Astrocyte (in vitro differentiated cells and primary cell): ENCODE measurements around the gene ZMYND8. TPM values are rescaled to one million over a fixed set of nuclear protein-coding genes. Genes with fewer than 3 reads are reported as not detected.
"Not testable (repeated sequence)": the region's sequence is repeated elsewhere in the genome, so short reads cannot be mapped to it uniquely, and the experiment has no call there.

Source experiments
- DNase-seq: peaks from one replicate; pipeline ENCODE4 v3.0.0-alpha.2; 2010; ENCODE audit warnings: low read depth
- FAIRE-seq: peaks from 2 replicates; lab custom pipeline; 2011; peaks lifted over from hg19 to GRCh38; lab: Jason Lieb, UNC
- H2AFZ ChIP-seq: 2 replicates; pipeline ENCODE4 v1.6.0; 2012; ENCODE audit warnings: low read depth, low read length, inconsistent platforms
- H3K27ac ChIP-seq: 2 replicates; pipeline ENCODE4 v1.5.1; 2011; ENCODE audit warnings: low read depth, low read length, inconsistent platforms
- H3K27me3 ChIP-seq: 2 replicates; pipeline ENCODE4 v1.6.0; 2011; ENCODE audit warnings: low read length, inconsistent platforms; ENCODE audit not compliant: insufficient read depth
- H3K36me3 ChIP-seq: 2 replicates; pipeline ENCODE4 v1.5.1; 2011; ENCODE audit warnings: low read length, inconsistent platforms; ENCODE audit not compliant: insufficient read depth
- H3K4me1 ChIP-seq: 2 replicates; pipeline ENCODE4 v1.5.1; 2011; ENCODE audit warnings: low read length, inconsistent platforms; ENCODE audit not compliant: insufficient read depth
- H3K4me2 ChIP-seq: 2 replicates; pipeline ENCODE4 v1.6.0; 2012; ENCODE audit warnings: low read length, inconsistent platforms
- H3K4me3 ChIP-seq: 2 replicates; pipeline ENCODE4 v1.5.1; 2011; ENCODE audit warnings: low read depth, mild to moderate bottlenecking, low read length, inconsistent platforms; ENCODE audit not compliant: insufficient read depth
- H3K79me2 ChIP-seq: 2 replicates; pipeline ENCODE4 v1.6.0; 2012; ENCODE audit warnings: mild to moderate bottlenecking, low read length, inconsistent platforms; ENCODE audit not compliant: insufficient read depth
- H3K9ac ChIP-seq: 2 replicates; pipeline ENCODE4 v1.6.0; 2012; ENCODE audit warnings: mild to moderate bottlenecking, low read length, inconsistent platforms
- H3K9me3 ChIP-seq: 2 replicates; pipeline ENCODE4 v1.5.1; 2012; ENCODE audit warnings: low read depth, mild to moderate bottlenecking, low read length, inconsistent platforms; ENCODE audit not compliant: insufficient read depth
- H4K20me1 ChIP-seq: 2 replicates; pipeline ENCODE4 v1.6.0; 2012; ENCODE audit warnings: low read length, inconsistent platforms; ENCODE audit not compliant: insufficient read depth
- H3K27ac Mint-ChIP-seq: one replicate; pipeline ENCODE4 v1.8.0; 2021; ENCODE audit warnings: mild to moderate bottlenecking, mixed read lengths; ENCODE audit not compliant: unreplicated experiment
- H3K27me3 Mint-ChIP-seq: one replicate; pipeline ENCODE4 v1.8.0; 2021; ENCODE audit warnings: low read depth, mixed read lengths; ENCODE audit not compliant: unreplicated experiment
- H3K36me3 Mint-ChIP-seq: one replicate; pipeline ENCODE4 v1.8.0; 2021; ENCODE audit warnings: low read depth, mixed read lengths; ENCODE audit not compliant: unreplicated experiment
- H3K4me1 Mint-ChIP-seq: one replicate; pipeline ENCODE4 v1.8.0; 2021; ENCODE audit warnings: low read depth, mixed read lengths; ENCODE audit not compliant: unreplicated experiment
- H3K4me3 Mint-ChIP-seq: one replicate; pipeline ENCODE4 v1.8.0; 2021; ENCODE audit warnings: mild to moderate bottlenecking, moderate library complexity, mixed read lengths; ENCODE audit not compliant: unreplicated experiment
- H3K9me3 Mint-ChIP-seq: one replicate; pipeline ENCODE4 v1.8.0; 2021; ENCODE audit warnings: mild to moderate bottlenecking, mixed read lengths; ENCODE audit not compliant: unreplicated experiment
- CTCF ChIP-seq: IDR thresholded peaks from 2 replicates; pipeline ENCODE4 v1.5.1; 2011; ENCODE audit warnings: low read depth, mild to moderate bottlenecking, inconsistent platforms, low read length, moderate library complexity; ENCODE audit not compliant: insufficient read depth
- EZH2 ChIP-seq: IDR thresholded peaks from 2 replicates; pipeline ENCODE4 v1.6.1; 2012; ENCODE audit warnings: mild to moderate bottlenecking, low read length, inconsistent platforms; ENCODE audit not compliant: insufficient read depth
- total RNA-seq: library from RNA; stranded (reverse); gene quantifications from 2 replicates; pipeline ENCODE4 v1.2.1, GENCODE V29; 2021

Gene ZMYND8
- total RNA-seq, 1 donor from 2014 or later = 45.8 TPM

DNA sequence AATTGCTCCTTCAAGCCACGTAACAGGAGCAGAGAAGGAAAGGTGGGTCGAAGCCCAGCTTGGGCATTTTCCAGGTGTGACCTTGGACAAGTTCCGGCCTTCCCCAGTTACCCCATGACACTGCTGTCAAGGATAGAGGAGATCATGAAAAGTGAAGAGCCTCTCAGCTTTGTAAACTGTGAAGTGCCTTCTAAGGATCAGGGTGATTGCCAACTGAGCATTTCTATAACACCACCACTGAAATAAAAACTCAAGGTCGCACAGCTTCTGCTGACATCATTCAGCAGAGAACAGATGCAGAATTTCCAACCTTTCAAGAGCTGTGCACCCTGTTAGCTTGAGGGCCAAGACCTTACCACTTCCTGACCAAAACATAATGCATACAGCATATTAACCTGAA lies 24.0 kb upstream of the ZMYND8 start:
- peak overlapping the region; percentile 93 for H3K27ac ChIP-seq
- no peaks in the 10 kb centered on the region for H4K20me1 ChIP-seq
- no peaks in the 10 kb centered on the region for H3K36me3 ChIP-seq
- H3K27me3 ChIP-seq = no peaks in the 10 kb centered on the region
- Mint-ChIP-seq H3K27ac (no peak overlapping the region), H3K4me1 (peaks cover 22% of the 10 kb centered on the region), H3K27me3 (no peaks in the 10 kb centered on the region), H3K9me3 (peaks cover 4% of the 10 kb centered on the region), H3K4me3 (no peak overlapping the region), H3K36me3 (no peaks in the 10 kb centered on the region)
- H3K4me2 ChIP-seq = no peak overlapping the region
- no peaks in the 10 kb centered on the region for H3K9me3 ChIP-seq
- peak; percentile 48 for DNase-seq
- H3K4me1 ChIP-seq = peaks cover 20% of the 10 kb centered on the region
- peak overlapping the region; percentile 42 for H3K9ac ChIP-seq
- H2AFZ ChIP-seq = no peak overlapping the region
- TF ChIP-seq EZH2 (no peak), CTCF (no peak)
- no peak for FAIRE-seq
- H3K4me3 ChIP-seq = no peak overlapping the region
- H3K79me2 ChIP-seq = no peaks in the 10 kb centered on the region

GRCh38 chr20:47379433-47380150 lies 23.1 kb upstream of the ZMYND8 start:
- no peaks in the 10 kb centered on the region for H3K9me3 ChIP-seq
- H3K4me1 ChIP-seq = peaks cover 19% of the 10 kb centered on the region
- Mint-ChIP-seq H3K27ac (peak overlapping the region; percentile 0), H3K4me3 (no peak overlapping the region), H3K36me3 (no peaks in the 10 kb centered on the region), H3K4me1 (peaks cover 22% of the 10 kb centered on the region), H3K27me3 (no peaks in the 10 kb centered on the region), H3K9me3 (peaks cover 4% of the 10 kb centered on the region)
- H4K20me1 ChIP-seq = no peaks in the 10 kb centered on the region
- no peaks in the 10 kb centered on the region for H3K27me3 ChIP-seq
- H3K27ac ChIP-seq = peak overlapping the region; percentile 93
- DNase-seq (peak; percentile 98), FAIRE-seq (no peak)
- H3K36me3 ChIP-seq = no peaks in the 10 kb centered on the region
- no peaks in the 10 kb centered on the region for H3K79me2 ChIP-seq
- H3K4me2 ChIP-seq = peak overlapping the region; percentile 34
- H3K9ac ChIP-seq = peak overlapping the region; percentile 64
- H3K4me3 ChIP-seq = no peak overlapping the region
- TF ChIP-seq CTCF (no peak), EZH2 (no peak)
- no peak overlapping the region for H2AFZ ChIP-seq

DNA sequence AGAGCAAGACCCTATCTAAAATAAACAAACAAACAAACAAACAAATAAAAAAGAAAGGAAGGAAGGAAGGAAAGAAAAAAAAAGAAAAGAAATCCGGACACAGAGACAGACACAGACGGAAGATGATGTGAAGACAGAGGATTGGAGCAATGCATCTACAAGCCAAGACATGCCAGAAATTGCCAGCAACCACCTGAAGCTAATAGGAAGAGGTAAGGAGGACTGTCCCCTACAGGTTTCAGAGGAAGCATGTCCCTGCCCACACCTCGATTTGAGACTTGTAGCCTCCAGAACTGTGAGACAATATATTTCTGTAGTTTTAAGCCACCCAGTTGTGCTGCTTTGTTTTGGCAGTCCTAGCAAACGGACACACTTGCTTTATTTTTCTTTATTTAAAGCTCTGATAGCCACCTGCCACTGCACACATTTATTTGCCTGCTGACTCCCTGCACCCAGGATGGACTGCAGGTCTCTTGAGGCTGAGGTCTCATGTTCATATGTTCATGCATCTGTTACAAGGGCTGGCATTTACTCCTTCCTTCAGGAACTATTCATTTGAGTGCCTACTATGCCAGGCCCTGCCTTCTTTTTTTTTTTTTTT lies 20.7 kb upstream of the ZMYND8 start:
- Histone ChIP-seq H3K4me1 (peaks cover 13% of the 10 kb centered on the region), H3K4me3 (no peak overlapping the region), H3K9ac (no peak overlapping the region), H3K9me3 (no peaks in the 10 kb centered on the region), H3K27ac (no peak overlapping the region), H2AFZ (peak overlapping the region; percentile 23), H3K4me2 (no peak overlapping the region), H3K79me2 (no peaks in the 10 kb centered on the region), H4K20me1 (no peaks in the 10 kb centered on the region), H3K36me3 (no peaks in the 10 kb centered on the region), H3K27me3 (no peaks in the 10 kb centered on the region)
- FAIRE-seq = no peak
- Mint-ChIP-seq H3K36me3 (no peaks in the 10 kb centered on the region), H3K27ac (no peak overlapping the region), H3K9me3 (peaks cover 4% of the 10 kb centered on the region), H3K4me1 (peaks cover 24% of the 10 kb centered on the region), H3K27me3 (no peaks in the 10 kb centered on the region), H3K4me3 (no peak overlapping the region)
- DNase-seq = no peak
- TF ChIP-seq EZH2 (no peak), CTCF (no peak)

DNA sequence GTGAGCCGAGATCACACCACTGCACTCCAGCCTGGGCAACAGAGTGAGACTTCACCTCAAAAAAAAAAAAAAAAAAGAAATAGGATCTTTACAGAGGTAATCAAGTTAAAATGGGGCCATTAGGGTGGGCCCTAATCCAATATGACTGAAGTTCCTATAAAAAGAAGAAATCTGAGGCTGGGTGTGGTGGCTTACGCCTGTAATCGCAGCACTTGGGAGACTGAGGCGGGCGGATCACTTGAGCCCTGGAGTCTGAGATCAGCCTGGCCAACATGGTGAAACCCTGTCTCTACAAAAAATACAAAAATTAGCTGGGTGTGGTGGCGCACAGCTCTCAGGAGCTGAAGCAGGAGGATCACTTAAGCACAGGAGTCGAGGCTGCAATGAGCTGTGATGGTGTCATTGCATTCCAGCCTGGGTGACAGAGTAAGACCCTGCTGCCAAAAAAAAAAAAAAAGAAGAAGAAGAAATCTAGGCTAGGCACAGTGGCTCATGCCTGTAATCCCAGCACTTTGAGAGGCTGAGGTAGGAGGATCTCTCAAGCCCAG lies 19.7 kb upstream of the ZMYND8 start:
- H3K27ac Mint-ChIP-seq, H3K27me3 ChIP-seq, DNase-seq, H3K36me3 ChIP-seq, H3K4me2 ChIP-seq, H3K9me3 ChIP-seq, H3K4me3 Mint-ChIP-seq, H3K79me2 ChIP-seq, FAIRE-seq, H2AFZ ChIP-seq, H3K4me3 ChIP-seq, H3K9ac ChIP-seq, H3K27me3 Mint-ChIP-seq, H3K36me3 Mint-ChIP-seq, H4K20me1 ChIP-seq, H3K9me3 Mint-ChIP-seq, H3K27ac ChIP-seq: not testable (repeated sequence)
- peaks cover 24% of the 10 kb centered on the region for H3K4me1 Mint-ChIP-seq
- H3K4me1 ChIP-seq = peaks cover 13% of the 10 kb centered on the region
